ENCODE measurements around the gene PKP4. TPM values are rescaled to one million over a fixed set of nuclear protein-coding genes. Genes with fewer than 3 reads are reported as not detected.

PKP4 gene
- total RNA-seq, 1 donor from 2014 or later = 142 TPM

- no peak for DNase-seq (ENCODE audit: low spot score)
These were observed 40.2 kb downstream of the PKP4 start for GRCh38 chr2:158496986-158497385.

GRCh38 chr2:158497486-158497885 is 40.7 kb downstream of the PKP4 start:
- DNase-seq (ENCODE audit: low spot score) = no peak

GRCh38 chr2:158498043-158498748 is 41.4 kb downstream of the PKP4 start:
- DNase-seq (ENCODE audit: low spot score) = no peak

- no peak for DNase-seq (ENCODE audit: low spot score)
These were observed 42.0 kb downstream of the PKP4 start for GRCh38 chr2:158498749-158499136.

GRCh38 chr2:158499383-158499782 is 42.6 kb downstream of the PKP4 start:
- DNase-seq (ENCODE audit: low spot score) = no peak

GRCh38 chr2:158500333-158500732 is 43.6 kb downstream of the PKP4 start:
- DNase-seq (ENCODE audit: low spot score) = no peak

GRCh38 chr2:158501301-158501700 is 44.5 kb downstream of the PKP4 start:
- DNase-seq (ENCODE audit: low spot score) = no peak

GRCh38 chr2:158502974-158503373 is 46.2 kb downstream of the PKP4 start:
- DNase-seq (ENCODE audit: low spot score) = no peak

- DNase-seq (ENCODE audit: low spot score) = no peak
These were observed 47.3 kb downstream of the PKP4 start for GRCh38 chr2:158504088-158504487.

- no peak for DNase-seq (ENCODE audit: low spot score)
These were observed 48.7 kb downstream of the PKP4 start for GRCh38 chr2:158505448-158505934.

- DNase-seq (ENCODE audit: low spot score) = no peak
These were observed 50.4 kb downstream of the PKP4 start for GRCh38 chr2:158507141-158507540.

GRCh38 chr2:158507679-158508078 is 50.9 kb downstream of the PKP4 start:
- DNase-seq (ENCODE audit: low spot score) = no peak

GRCh38 chr2:158509928-158510797 is 53.4 kb downstream of the PKP4 start:
- DNase-seq (ENCODE audit: low spot score) = no peak

GRCh38 chr2:158510887-158511286 is 54.1 kb downstream of the PKP4 start:
- no peak for DNase-seq (ENCODE audit: low spot score)

GRCh38 chr2:158511706-158512105 is 55.0 kb downstream of the PKP4 start:
- no peak for DNase-seq (ENCODE audit: low spot score)

- no peak for DNase-seq (ENCODE audit: low spot score)
These were observed 55.6 kb downstream of the PKP4 start for GRCh38 chr2:158512323-158512722.

GRCh38 chr2:158513841-158514240 is 57.1 kb downstream of the PKP4 start:
- DNase-seq (ENCODE audit: low spot score) = no peak

- DNase-seq (ENCODE audit: low spot score) = no peak
These were observed 61.3 kb downstream of the PKP4 start for GRCh38 chr2:158518084-158518483.

GRCh38 chr2:158519481-158519880 is 62.7 kb downstream of the PKP4 start:
- DNase-seq (ENCODE audit: low spot score) = no peak

- DNase-seq (ENCODE audit: low spot score) = no peak
These were observed 72.9 kb downstream of the PKP4 start for GRCh38 chr2:158529379-158530259.

- DNase-seq (ENCODE audit: low spot score) = no peak
These were observed 74.1 kb downstream of the PKP4 start for GRCh38 chr2:158530829-158531228.

GRCh38 chr2:158533009-158533408 is 76.3 kb downstream of the PKP4 start:
- DNase-seq (ENCODE audit: low spot score) = no peak
